Thymus (tissue), 11 donors: ENCODE data around the gene UBASH3B. TPM values are rescaled to one million over a fixed set of nuclear protein-coding genes. Genes with fewer than 3 reads are reported as not detected.
"Not testable (repeated sequence)": the region's sequence is repeated elsewhere in the genome, so short reads cannot be mapped to it uniquely, and the experiment has no call there.

Experiments used
- DNase-seq, 9 donors: peaks; one replicate each; pipeline ENCODE4 v3.0.0-alpha.2; 2013; ENCODE audit warnings: low spot score in 9 of 9, low read depth in 6 of 9, missing footprints in 1 of 9
- H3K27ac ChIP-seq, 2 donors: one replicate each; pipeline ENCODE4 v1.5.1; 2013; ENCODE audit warnings: control low read depth in 1 of 2, low read depth in 1 of 2, low read length in 1 of 2, mild to moderate bottlenecking in 1 of 2, moderate library complexity in 1 of 2
- H3K27me3 ChIP-seq, 2 donors: one replicate each; pipeline ENCODE4 v1.5.1; 2013; ENCODE audit warnings: low read length in 1 of 2; ENCODE audit not compliant: control insufficient read depth in 2 of 2, insufficient read depth in 1 of 2
- H3K36me3 ChIP-seq, 2 donors: one replicate each; pipeline ENCODE4 v1.5.1; 2013; ENCODE audit warnings: low read length in 1 of 2, mild to moderate bottlenecking in 1 of 2, moderate library complexity in 1 of 2; ENCODE audit not compliant: control insufficient read depth in 2 of 2, insufficient read depth in 2 of 2
- H3K4me1 ChIP-seq, 2 donors: one replicate each; pipeline ENCODE4 v1.5.1; 2013; ENCODE audit warnings: low read length in 2 of 2; ENCODE audit not compliant: control insufficient read depth in 2 of 2, insufficient read depth in 2 of 2
- H3K4me3 ChIP-seq, 2 donors: one replicate each; pipeline ENCODE4 v1.5.1; 2013; ENCODE audit warnings: low read length in 2 of 2, control low read depth in 1 of 2, mild to moderate bottlenecking in 1 of 2
- H3K9me3 ChIP-seq, 2 donors: one replicate each; pipeline ENCODE4 v1.5.1; 2013; ENCODE audit warnings: low read length in 1 of 2, mild to moderate bottlenecking in 1 of 2; ENCODE audit not compliant: control insufficient read depth in 2 of 2, insufficient read depth in 1 of 2
- WGBS: extraction: QIAGEN DNeasy Blood & Tissue Kit; methylation state at CpG from one replicate; pipeline ENCODE4 v1.1.7; 2013; 5-methylcytosine and 5-hydroxymethylcytosine counted together
- polyA plus RNA-seq: library from polyadenylated mRNA; stranded (reverse); fragments of 200-250 nt; gene quantifications from one replicate; pipeline ENCODE4 v1.2.3, GENCODE V29; 2013
- total RNA-seq: library from RNA; stranded (reverse); fragments of 120-200 nt; gene quantifications from one replicate; pipeline ENCODE4 v1.2.4, GENCODE V29; 2013
- donor health status: healthy.

Gene UBASH3B
- total and polyA plus RNA-seq, 2 donors, result 11.2 to 14.8 TPM

DNA sequence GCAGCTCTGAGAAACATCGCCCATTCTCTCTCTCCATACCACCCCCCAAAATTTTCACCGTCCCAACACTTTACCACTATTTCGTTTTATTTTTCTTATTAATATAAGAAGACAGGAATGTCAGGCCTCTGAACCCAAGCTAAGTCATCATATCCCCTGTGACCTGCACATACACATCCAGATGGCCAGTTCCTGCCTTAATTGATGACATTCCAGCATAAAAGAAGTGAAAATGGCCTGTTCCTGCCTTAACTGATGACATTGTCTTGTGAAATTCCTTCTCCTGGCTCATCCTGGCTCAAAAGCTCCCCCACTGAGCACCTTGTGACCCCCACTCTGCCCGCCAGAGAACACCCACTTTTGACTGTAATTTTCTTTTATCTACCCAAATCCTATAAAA is 176.8 kb downstream of the UBASH3B start:
- H3K4me1 ChIP-seq, H3K9me3 ChIP-seq, H3K27me3 ChIP-seq, H3K36me3 ChIP-seq, H3K27ac ChIP-seq, H3K4me3 ChIP-seq, DNase-seq: not testable (repeated sequence)
- WGBS, result 71% methylated on average over 4 of the region's 4 CpGs

DNA sequence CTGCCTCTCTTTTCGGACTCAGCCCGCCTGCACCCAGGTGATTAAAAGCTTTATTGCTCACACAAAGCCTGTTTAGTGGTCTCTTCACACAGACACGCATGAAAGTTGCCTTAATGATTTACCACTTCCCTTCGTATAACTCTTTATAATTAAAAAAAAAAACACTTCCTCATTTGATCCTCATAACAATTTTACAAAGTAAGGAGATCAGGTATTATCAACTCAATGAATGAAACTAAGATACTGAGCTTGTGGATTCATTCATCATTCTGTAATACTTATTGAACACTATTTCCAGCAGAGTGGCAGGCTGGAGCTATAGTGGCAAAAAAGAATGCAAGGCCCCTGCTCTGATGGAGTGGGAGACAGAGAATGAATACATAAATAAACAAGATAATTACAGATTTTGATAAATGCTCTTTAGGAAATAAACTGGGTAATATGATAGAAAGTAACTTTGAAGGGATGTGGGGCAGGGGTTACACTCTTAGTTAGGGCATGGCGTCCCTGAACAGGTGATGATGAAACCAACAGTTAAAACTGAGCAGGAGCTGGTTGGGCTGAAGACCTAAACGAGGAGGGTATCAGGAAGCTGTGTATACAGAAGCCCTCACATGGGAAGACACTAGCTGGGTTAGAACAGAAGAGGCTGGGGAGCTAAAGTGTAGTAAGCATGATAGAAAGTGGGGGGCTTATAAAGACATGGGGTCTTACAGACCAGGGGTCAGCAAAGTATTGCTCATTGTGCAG is 177.4 kb downstream of the UBASH3B start:
- WGBS, result 26% methylated on average over 6 of the region's 6 CpGs
- no peaks in the 10 kb centered on the region for H3K36me3 ChIP-seq
- no peak overlapping the region for H3K4me3 ChIP-seq
- no peaks in the 10 kb centered on the region for H3K27me3 ChIP-seq
- no peak overlapping the region for H3K27ac ChIP-seq
- H3K9me3 ChIP-seq, result no peaks in the 10 kb centered on the region
- DNase-seq, result no peak
- no peaks in the 10 kb centered on the region for H3K4me1 ChIP-seq

- no peak for DNase-seq
- no peaks in the 10 kb centered on the region for H3K9me3 ChIP-seq
- no peak overlapping the region for H3K27ac ChIP-seq
- 64% methylated on average over 7 of the region's 7 CpGs for WGBS
- no peak overlapping the region for H3K4me3 ChIP-seq
- no peaks in the 10 kb centered on the region for H3K27me3 ChIP-seq
- peaks cover 3 to 5% of the 10 kb centered on the region in 2 donors for H3K4me1 ChIP-seq
- no peaks in the 10 kb centered on the region for H3K36me3 ChIP-seq
Measured at GRCh38 chr11:122833846-122834464, 178.4 kb downstream of the UBASH3B start.

GRCh38 chr11:122836916-122837315 is 181.4 kb downstream of the UBASH3B start:
- Histone ChIP-seq H3K27ac (no peak overlapping the region), H3K27me3 (no peaks in the 10 kb centered on the region), H3K9me3 (no peaks in the 10 kb centered on the region), H3K36me3 (no peaks in the 10 kb centered on the region), H3K4me1 (peaks cover 3 to 5% of the 10 kb centered on the region in 2 donors), H3K4me3 (no peak overlapping the region)
- DNase-seq, result no peak

DNA sequence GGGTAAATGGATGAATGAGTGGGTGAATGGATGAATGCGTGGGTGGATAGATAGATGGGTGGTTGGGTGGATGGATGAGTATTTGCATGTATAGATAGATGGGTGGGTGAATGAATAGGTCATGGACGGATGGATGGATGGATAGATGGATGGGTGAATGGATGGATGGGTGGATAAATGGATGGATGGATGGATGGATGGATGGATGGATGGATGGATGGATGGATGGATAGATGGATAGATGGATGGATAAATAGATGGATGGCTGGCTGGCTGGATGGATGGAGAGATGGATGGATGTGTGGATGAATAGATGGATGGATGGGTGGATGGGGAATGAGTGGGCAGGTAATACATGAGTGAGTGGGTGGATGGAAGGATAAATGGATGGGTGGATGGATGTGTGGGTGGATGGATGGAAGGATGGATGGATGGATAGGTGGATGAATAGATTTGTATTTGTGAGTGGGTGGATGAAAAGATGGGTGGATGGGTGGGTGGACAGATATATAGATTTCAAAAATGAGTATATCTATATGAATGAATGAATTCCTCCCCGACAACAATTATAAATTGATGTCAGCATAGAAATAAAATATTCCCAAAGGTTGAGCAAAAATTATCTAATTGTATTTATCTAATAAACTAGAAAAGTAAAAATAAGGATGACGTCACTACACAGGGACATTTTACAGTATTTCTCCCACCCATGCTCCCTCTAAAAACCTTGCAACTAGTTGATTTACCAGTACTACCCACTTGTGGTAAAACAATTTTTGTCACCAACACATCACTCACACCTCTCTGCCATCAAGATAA is 182.2 kb downstream of the UBASH3B start:
- peak overlapping the region in 1 of 2 donors; percentile 62 for H3K27ac ChIP-seq

GRCh38 chr11:122843281-122844141 is 188.0 kb downstream of the UBASH3B start:
- Histone ChIP-seq H3K4me3 (no peak overlapping the region), H3K36me3 (no peaks in the 10 kb centered on the region), H3K9me3 (no peaks in the 10 kb centered on the region), H3K27ac (peak overlapping the region; percentile 89 to 94), H3K27me3 (no peaks in the 10 kb centered on the region), H3K4me1 (peaks cover 10 to 13% of the 10 kb centered on the region in 2 donors)
- DNase-seq, result peak in 4 of 9 donors; percentile 33 to 79 (median 48)
- WGBS, result 27% methylated on average over 10 of the region's 10 CpGs

More for the DNA sequence above, 182.2 kb downstream of the UBASH3B start:
- H3K9me3 ChIP-seq, result no peaks in the 10 kb centered on the region
- no peak overlapping the region for H3K4me3 ChIP-seq
- DNase-seq, result no peak
- H3K36me3 ChIP-seq, result no peaks in the 10 kb centered on the region
- peaks cover 3 to 5% of the 10 kb centered on the region in 2 donors for H3K4me1 ChIP-seq
- no peaks in the 10 kb centered on the region for H3K27me3 ChIP-seq
- WGBS, result 97% methylated on average over 4 of the region's 4 CpGs

DNA sequence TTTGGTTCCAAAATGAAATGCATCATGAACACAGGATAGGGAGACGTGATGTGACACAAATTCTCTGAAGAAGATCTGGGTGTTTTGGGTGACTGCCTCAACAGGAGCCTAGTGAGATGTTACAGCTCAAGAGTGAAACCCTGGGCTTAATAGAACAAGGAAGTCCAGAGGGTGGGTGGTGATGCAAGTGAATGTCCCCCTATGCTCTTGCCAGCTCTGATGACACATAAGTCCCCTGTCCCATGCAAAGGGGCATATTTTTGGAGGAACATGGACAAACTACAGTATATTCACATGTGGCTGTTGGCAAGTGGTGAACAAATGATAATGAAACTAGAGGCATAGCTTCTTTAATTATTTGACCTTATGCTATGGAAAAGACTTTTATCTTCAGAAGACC is 191.9 kb downstream of the UBASH3B start:
- Histone ChIP-seq H3K36me3 (no peaks in the 10 kb centered on the region), H3K9me3 (no peaks in the 10 kb centered on the region), H3K4me3 (no peak overlapping the region), H3K4me1 (peaks cover 12 to 30% of the 10 kb centered on the region in 2 donors), H3K27ac (no peak overlapping the region), H3K27me3 (no peaks in the 10 kb centered on the region)
- WGBS, result 92% methylated on average over 1 of the region's 1 CpG
- no peak for DNase-seq

- no peak overlapping the region for H3K4me3 ChIP-seq
- no peak overlapping the region for H3K27ac ChIP-seq
- WGBS, result 99% methylated on average over 1 of the region's 1 CpG
- no peaks in the 10 kb centered on the region for H3K27me3 ChIP-seq
- H3K4me1 ChIP-seq, result peaks cover 9 to 30% of the 10 kb centered on the region in 2 donors
- no peak for DNase-seq
- H3K36me3 ChIP-seq, result no peaks in the 10 kb centered on the region
- no peaks in the 10 kb centered on the region for H3K9me3 ChIP-seq
Measured at GRCh38 chr11:122848186-122848585, 192.7 kb downstream of the UBASH3B start.
